HG03103 (cell line): ENCODE measurements around the gene GATAD2A.
"Not testable (repeated sequence)": the region's sequence is repeated elsewhere in the genome, so short reads cannot be mapped to it uniquely, and the experiment has no call there.

Source experiments
- ATAC-seq: cut with Tn5 transposase; IDR thresholded peaks from one replicate; pipeline ENCODE4 v1.9.1; 2021; ENCODE audit warnings: low read depth; ENCODE audit not compliant: unreplicated experiment

GATAD2A gene

DNA sequence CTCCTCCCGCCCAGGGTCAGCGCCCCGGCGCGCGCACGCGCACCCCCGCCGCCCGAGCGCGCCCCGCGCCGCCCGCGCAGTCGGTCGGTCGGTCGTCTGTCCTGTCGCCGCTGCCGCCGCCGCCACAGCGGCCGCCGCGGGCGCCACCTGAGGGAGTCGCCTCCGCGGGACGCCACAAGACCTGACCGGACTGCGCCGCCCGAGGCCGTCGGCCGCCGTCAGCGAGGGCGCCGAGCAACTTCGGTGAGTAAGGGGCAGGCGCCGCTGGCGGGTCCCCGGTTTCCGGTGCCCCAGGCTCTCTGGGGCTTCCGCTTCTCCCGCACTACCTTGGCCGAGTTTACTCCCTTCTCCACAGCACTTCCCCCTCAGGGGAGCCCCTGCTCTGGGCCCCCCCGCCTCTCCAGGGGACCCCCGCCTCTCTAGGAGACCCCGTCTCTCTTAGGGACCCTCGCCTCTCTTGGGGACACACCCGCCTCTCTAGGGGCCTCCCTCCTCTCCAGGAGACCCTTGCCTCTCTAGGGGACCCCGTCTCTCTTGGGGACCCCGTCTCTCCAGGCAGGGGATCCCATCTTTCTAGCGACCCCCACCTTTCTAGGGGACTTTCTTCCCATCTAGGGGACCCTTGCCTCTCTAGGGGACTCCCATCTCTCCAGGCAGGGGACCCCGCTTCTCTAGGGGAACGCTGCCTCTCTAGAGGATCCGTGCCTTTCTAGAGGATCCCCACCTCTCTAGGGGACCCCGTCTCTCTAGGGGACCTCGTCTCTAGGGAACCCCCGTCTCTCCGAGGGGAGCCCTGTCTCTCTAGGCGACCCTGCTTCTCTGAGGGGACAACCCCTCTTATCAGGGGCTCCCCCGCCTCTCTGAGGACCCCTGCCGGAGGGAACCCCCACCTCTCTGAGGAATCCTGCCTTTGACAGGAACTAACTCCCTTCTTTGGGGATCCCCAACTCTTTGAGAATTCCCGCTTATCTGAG is 19.3 kb upstream of the GATAD2A start:
- peak; percentile 15 for ATAC-seq

GRCh38 chr19:19387108-19387507 is 18.4 kb upstream of the GATAD2A start:
- no peak for ATAC-seq

GRCh38 chr19:19388568-19389555 is 16.6 kb upstream of the GATAD2A start:
- no peak for ATAC-seq

GRCh38 chr19:19389683-19390082 is 15.8 kb upstream of the GATAD2A start:
- not testable (repeated sequence) for ATAC-seq

GRCh38 chr19:19394333-19394732 is 11.1 kb upstream of the GATAD2A start:
- ATAC-seq = not testable (repeated sequence)

DNA sequence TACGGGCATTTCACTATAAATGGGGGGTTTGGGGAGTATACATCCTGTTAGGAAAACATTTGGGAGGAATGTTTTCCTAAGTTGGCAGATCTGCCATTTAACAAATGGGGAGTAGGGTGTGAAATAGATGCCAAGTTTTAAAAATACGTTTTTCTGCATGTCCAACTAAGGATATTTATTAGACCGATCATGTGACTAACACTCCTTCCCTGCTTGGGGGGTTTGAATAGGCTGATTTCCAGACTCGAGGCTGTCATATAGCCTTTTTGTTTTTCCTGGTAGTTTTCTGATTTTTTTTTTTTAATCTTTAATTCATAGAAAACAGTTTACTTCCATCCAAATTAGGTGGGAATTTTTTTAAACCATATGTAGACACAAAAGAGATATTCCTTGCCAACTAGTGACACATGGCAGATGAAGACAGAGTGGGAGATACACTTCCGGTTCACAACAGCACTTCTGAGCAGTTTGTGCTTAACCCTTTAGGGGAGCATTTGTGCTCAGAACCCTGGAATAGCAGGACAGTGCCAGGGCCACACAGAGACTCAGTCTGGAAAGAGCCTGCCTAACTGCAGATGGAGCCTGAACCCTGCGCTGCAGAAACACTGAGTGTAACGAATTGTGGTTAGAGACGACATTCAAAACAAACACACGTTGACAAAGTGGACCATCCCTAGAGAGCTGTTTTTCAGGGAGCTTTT is 5.6 kb upstream of the GATAD2A start:
- ATAC-seq = no peak

DNA sequence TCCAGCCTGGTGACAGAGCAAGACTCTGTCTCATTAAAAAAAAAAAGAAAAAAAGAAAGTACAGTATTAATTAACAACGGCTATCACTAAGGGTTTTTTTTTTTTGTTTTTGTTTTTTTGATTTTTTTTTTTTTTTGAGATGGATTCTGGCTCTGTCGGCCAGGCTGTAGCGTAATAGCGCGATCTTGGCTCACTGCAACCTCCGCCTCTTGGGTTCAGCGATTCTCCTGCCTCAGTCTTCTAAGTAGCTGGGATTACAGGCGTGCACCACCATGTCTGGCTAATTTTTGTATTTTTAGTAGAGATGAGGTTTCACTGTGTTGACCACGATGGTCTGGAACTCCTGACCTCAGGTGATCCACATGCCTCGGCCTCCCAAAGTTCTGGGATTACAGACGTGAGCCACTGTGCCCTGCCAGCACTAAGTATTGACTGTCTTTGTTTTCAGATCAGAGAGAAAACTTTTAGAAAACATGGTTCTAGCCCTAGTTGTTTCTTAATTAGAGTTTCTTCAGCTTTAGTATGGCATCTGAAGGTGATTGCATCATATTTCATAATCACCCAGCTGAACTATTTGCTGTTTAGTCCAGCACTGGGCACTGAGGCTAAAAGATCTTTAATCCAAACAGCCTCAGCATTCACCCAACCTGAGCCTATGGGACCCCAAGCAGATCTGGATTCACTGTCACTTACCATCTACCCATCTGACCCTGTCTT is 2.7 kb upstream of the GATAD2A start:
- no peak for ATAC-seq

GRCh38 chr19:19403373-19403901 is 2.0 kb upstream of the GATAD2A start:
- ATAC-seq = no peak

DNA sequence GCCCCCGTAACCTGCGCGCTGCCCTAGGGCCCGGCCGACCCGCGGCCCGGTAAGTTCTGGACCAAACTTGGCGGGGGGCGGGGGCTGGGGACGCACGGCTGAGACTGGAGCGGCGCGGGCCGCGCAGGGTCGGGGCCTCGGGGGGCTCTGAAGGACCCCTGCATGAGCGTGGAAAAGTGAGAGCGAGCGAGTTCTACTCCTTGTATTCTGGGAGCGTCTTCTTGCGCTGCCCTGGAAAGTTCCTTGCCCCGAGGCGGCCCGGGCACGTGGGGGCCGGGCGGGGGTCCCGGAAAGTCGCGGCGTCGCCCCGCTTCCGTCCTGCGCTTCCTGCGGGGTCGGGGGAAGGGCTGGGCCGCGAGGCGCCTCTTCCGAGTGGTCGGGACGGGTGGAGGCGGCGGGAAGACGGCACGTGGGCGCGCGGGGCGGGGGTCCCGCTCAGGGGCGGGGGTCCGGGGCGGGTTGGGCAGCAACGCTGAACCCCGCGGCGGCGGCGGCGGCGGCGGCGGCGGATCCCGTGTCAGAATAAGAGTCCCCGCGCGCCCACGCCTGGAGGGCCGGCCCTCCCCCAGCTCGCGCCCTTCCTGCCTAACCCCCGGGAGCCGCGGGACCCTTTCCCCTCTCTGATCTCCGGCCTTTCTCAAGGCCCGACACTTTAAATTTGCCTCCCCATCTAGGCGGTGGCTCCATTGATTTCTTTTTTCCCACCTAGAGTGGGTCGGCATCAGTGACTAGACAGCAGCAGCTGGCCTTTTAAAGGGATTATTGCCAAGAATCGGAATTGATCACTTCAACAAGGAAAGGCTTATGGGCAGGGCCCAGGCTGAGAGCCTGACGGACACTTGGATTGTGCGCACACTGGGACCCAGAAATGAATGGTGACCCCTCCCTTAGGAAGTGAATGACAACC is 749 bp downstream of the GATAD2A start:
- ATAC-seq = peak; percentile 3

DNA sequence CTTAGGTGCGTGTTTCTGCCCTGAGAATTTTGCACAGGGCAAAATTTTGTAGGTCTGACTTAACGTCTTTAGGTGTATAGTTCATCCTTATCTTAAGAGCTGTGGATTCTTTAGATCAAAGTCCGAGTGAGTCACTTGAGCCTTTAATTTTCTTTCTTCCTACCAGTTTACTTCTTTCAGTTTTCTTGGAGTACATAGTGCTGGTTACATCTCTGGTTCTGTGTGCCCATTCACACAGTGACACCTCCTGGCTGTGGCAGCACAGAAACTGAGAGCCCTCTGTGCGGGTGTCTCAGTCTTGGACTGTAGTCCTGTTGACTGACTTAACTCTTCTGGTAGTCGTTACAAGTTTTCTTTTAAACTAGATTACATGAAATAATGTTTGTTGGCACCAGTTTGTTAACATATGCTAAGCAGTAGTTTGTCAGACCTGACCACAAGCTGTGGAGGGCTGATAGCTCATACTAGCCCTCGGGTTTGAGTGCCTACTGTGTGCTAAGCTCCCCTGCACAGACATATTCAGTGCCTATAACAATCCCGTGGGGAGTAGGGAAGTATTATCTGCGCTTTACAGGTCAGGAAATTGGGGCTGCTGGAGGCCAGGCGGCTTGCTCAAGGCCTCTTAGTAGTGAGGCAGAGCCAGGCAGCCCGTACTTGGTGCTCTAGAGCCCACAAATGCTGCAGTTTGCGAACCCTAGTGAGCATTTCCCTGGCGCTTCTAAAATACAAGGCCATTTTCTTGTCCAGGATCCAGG is 1.6 kb downstream of the GATAD2A start:
- ATAC-seq = no peak

DNA sequence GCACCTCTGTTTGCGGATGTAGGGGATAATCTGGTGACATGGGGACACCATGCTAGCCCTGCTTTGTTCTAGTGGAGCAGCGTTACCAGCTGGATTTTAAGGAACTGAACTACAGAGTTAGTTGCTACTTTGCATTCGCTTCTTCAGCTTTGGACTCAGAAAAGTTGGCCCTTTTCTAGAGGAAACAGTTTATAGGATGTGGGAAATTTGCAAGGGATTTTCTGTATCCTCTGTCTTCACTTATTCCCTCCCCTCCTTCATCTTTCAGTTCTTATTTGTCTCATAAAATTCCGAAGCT is 2.1 kb downstream of the GATAD2A start:
- ATAC-seq = no peak

DNA sequence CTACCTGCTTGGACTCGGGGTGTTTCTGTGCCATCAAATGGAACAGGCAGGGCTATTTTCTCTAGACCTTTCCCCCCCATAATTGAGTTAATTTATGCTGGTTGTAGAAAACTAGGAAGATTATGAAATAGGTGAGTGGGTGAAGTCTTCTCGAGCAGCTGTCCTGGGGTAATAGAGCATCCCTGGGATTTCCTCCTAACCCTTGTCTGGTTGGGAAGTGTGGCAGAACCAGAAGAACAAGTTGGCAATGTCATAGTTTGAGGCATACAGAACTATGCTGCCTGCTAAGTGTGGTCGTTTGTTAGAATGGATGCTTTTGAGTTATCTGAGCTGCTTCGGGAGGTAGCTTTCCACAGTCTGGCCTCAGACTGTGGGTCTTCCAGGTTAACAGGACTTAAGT is 3.7 kb downstream of the GATAD2A start:
- ATAC-seq = no peak

DNA sequence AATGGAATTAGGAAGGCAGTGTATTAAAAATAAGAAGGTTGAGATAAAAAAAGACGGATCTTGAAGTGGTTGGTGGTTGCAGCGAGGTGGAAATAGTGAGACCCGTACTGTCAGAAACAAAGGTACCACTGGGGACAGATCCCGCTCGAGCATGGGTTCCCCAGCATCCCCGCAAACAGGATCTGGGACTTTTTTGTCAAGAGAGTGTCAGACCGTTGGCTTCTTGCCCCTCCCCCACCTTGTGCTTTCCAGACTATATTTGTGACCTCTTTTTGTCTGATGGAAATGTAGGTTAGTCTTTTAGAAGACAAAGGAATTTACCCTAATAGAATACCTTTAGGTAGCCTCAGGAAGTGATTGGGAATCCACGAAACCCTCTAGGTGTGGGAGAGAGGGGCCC is 4.2 kb downstream of the GATAD2A start:
- ATAC-seq = no peak

DNA sequence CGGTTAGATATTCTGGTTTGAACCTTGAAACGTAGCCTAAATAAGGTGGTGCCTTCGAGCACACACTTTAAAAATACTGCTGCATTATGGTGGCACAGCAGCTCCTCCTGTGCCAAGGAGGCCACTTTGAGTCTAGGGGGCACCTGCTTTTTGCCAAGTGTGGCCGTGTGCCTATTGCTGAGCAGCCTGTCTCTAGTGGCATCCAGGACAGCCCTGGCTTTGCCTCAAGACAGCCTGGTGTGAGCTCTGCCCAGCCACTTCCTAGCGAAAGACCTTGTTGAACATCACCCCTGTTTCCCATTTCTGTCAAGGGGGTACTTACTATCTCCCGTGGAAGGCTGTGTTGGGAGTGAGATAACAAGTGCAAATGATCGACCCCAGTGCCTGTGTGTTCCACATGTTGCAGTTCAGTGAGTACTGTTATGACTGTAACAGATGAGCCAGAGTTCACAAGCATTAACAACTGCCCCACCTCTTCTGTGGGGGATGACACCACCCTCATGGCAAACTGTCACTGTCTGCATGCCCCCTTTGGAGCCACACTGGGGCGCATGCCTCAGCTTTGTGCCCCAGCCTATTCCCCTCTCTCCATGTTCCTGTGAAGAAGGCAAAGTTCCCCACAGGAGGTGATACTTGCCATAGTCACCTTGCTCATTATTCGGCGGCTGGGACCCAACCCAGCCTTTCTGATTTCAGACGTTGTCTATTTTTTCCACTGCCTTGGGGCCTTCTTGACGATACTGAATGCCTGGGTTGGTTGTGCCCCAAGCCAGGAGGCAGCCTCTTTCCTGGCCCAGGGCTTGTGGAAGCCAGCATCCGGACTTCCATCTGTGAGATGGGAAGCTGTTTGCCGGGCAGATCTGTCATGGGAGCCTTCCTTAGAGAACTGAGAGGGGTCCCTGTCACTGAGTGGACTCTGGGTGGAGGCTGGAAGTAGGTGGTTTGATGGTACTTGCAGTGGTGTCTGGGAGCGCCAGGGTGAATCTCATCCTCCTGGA is 5.4 kb downstream of the GATAD2A start:
- ATAC-seq = no peak

GRCh38 chr19:19416280-19416679 is 10.8 kb downstream of the GATAD2A start:
- no peak for ATAC-seq

- ATAC-seq = no peak
These were observed 11.6 kb downstream of the GATAD2A start for GRCh38 chr19:19417046-19417445.
